PC-3 (cell line): ENCODE results near the gene ZNF764. TPM values are rescaled to one million over a fixed set of nuclear protein-coding genes. Genes with fewer than 3 reads are reported as not detected.

Source experiments
- ATAC-seq: fragments of 200-7000 bp; cut with Tn5 transposase; 2 replicates; pipeline ENCODE4 v1.9.1; 2020; ENCODE audit warnings: mild to moderate bottlenecking, moderate library complexity
- BruUV-seq: library from RNA; stranded (reverse); fragments of 400-500 nt; replicated peaks from 2 replicates; lab custom pipeline; 2021; lab: Mats Ljungman, UMichigan
- CTCF ChIA-PET: fragments of 300-600 bp; sonication (Branson Sonifier 250); formaldehyde crosslinking; loops from one replicate; lab custom pipeline; 2022; ENCODE audit warnings: antibody characterized with exemption; lab: Charles Lee
- POLR2A ChIA-PET: fragments of 300-600 bp; sonication (Branson Sonifier 250); formaldehyde crosslinking; loops from one replicate; lab custom pipeline; 2022; ENCODE audit warnings: antibody characterized with exemption; ENCODE audit not compliant: unreplicated experiment; lab: Charles Lee
- DNase-seq: peaks from one replicate; pipeline ENCODE4 v3.0.0-alpha.2; 2015
- H2AFZ ChIP-seq: fragments of 300-600 bp; sonication (generic); 2 replicates; pipeline ENCODE4 v1.6.0; 2016; ENCODE audit warnings: antibody characterized with exemption, low read length
- H3F3A ChIP-seq: fragments of 300-600 bp; sonication (generic); one replicate; pipeline ENCODE4 v1.6.0; 2017; ENCODE audit warnings: antibody characterized with exemption, low read length, control low read depth, mild to moderate bottlenecking; ENCODE audit not compliant: unreplicated experiment
- H3K27ac ChIP-seq: fragments of 300-600 bp; sonication (generic); 2 replicates; pipeline ENCODE4 v1.5.1; 2016; ENCODE audit warnings: mild to moderate bottlenecking, low read length
- H3K27me3 ChIP-seq: fragments of 300-600 bp; sonication (generic); 2 replicates; pipeline ENCODE4 v1.6.1; 2016; ENCODE audit warnings: low read length, mixed read lengths
- H3K36me3 ChIP-seq: fragments of 300-600 bp; sonication (generic); 2 replicates; pipeline ENCODE4 v1.6.1; 2016; ENCODE audit warnings: low read depth, mixed run types, low read length, mixed read lengths
- H3K4me1 ChIP-seq: fragments of 300-600 bp; sonication (generic); 2 replicates; pipeline ENCODE4 v1.5.1; 2016; ENCODE audit warnings: low read length; ENCODE audit not compliant: insufficient read depth
- H3K4me2 ChIP-seq: fragments of 300-600 bp; sonication (generic); 2 replicates; pipeline ENCODE4 v1.6.0; 2016; ENCODE audit warnings: low read length
- H3K4me3 ChIP-seq: fragments of 300-600 bp; sonication (generic); 2 replicates; pipeline ENCODE4 v1.5.1; 2016; ENCODE audit warnings: mild to moderate bottlenecking, low read length, mixed read lengths
- H3K79me2 ChIP-seq: fragments of 300-600 bp; sonication (generic); 2 replicates; pipeline ENCODE4 v1.6.1; 2017; ENCODE audit warnings: low read length, mixed read lengths
- H3K9ac ChIP-seq: fragments of 300-600 bp; sonication (generic); 2 replicates; pipeline ENCODE4 v1.6.0; 2016; ENCODE audit warnings: mild to moderate bottlenecking, low read length
- H3K9me2 ChIP-seq: fragments of 300-600 bp; sonication (generic); replicated peaks from 2 replicates; pipeline ENCODE4 v1.6.1; 2016; ENCODE audit warnings: mixed run types, low read length, mixed read lengths
- H3K9me3 ChIP-seq: fragments of 300-600 bp; sonication (generic); 2 replicates; pipeline ENCODE4 v1.6.1; 2016; ENCODE audit warnings: low read length, mixed read lengths
- H4K20me1 ChIP-seq: fragments of 300-600 bp; sonication (generic); 2 replicates; pipeline ENCODE4 v1.6.1; 2016; ENCODE audit warnings: low read length, mixed read lengths
- EZH2 ChIP-seq: fragments of 300-600 bp; sonication (generic); IDR thresholded peaks from one replicate; pipeline ENCODE4 v1.6.1; 2017; ENCODE audit warnings: antibody characterized with exemption, mild to moderate bottlenecking, low read length; ENCODE audit not compliant: unreplicated experiment
- EZH2phosphoT487 ChIP-seq: fragments of 300-600 bp; sonication (generic); IDR thresholded peaks from 2 replicates; pipeline ENCODE4 v1.6.1; 2018; ENCODE audit warnings: mild to moderate bottlenecking, antibody characterized with exemption, low read length, borderline replicate concordance
- intact Hi-C: fragments of 100-400 bp; cut with micrococcal nuclease; formaldehyde crosslinking; loops from 2 replicates; pipeline ENCODE4 v1.9.0; 2023
- total RNA-seq: library from RNA; depleted of rRNA; stranded (reverse); fragments of >200 nt; gene quantifications from 2 replicates; pipeline ENCODE4 v1.2.3, GENCODE V29; 2014
- TF ChIP-seq, protein P1 (sequence below): fragments of 300-600 bp; sonication (generic); conservative IDR thresholded peaks from 2 replicates; pipeline ENCODE4 v1.5.1; 2017; ENCODE audit warnings: antibody characterized with exemption, low read depth, mild to moderate bottlenecking, low read length

Gene ZNF764
- total RNA-seq, 1 experiment from 2014 or later, result 8.1 TPM

DNA sequence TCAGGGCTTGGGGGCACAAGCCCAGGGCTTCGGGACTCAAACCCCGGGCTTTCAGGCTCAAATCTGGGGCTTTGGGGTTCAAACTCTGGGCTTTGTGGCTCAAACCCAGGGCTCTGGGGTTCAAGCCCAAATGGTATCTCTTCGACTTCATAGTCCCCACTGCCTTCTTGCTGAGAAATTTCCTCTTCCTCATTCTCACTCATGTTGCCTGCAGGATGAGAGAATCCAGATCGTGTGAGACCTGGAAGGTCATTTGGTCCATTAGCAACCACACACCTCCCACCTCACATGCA lies 32.4 kb downstream of the ZNF764 start:
- H3K4me3 ChIP-seq, result peak overlapping the region; percentile 89
- ATAC-seq (no peak), DNase-seq (no peak)
- TF ChIP-seq, protein P1, sequence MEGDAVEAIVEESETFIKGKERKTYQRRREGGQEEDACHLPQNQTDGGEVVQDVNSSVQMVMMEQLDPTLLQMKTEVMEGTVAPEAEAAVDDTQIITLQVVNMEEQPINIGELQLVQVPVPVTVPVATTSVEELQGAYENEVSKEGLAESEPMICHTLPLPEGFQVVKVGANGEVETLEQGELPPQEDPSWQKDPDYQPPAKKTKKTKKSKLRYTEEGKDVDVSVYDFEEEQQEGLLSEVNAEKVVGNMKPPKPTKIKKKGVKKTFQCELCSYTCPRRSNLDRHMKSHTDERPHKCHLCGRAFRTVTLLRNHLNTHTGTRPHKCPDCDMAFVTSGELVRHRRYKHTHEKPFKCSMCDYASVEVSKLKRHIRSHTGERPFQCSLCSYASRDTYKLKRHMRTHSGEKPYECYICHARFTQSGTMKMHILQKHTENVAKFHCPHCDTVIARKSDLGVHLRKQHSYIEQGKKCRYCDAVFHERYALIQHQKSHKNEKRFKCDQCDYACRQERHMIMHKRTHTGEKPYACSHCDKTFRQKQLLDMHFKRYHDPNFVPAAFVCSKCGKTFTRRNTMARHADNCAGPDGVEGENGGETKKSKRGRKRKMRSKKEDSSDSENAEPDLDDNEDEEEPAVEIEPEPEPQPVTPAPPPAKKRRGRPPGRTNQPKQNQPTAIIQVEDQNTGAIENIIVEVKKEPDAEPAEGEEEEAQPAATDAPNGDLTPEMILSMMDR, result no peak
- TF ChIP-seq EZH2 (no peak), EZH2phosphoT487 (no peak)
- H3K27ac ChIP-seq, result no peak overlapping the region
- H3K27me3 ChIP-seq, result no peaks in the 10 kb centered on the region
- no peaks in the 10 kb centered on the region for H3F3A ChIP-seq
- CTCF ChIA-PET, result no interaction called here
- H3K4me2 ChIP-seq, result peak overlapping the region; percentile 94
- peaks cover 7% of the 10 kb centered on the region for H3K4me1 ChIP-seq
- no peaks in the 10 kb centered on the region for H4K20me1 ChIP-seq
- TSS peak; percentile 53 for BruUV-seq
- intact Hi-C loops, result loop anchor here (10.0 kb wide), 2 partner anchors 81 to 109 kb away; partner anchors contain the start of gene SEPHS2
- POLR2A ChIA-PET, result no interaction called here
- peaks cover 8% of the 10 kb centered on the region for H3K79me2 ChIP-seq
- H3K9me2 ChIP-seq, result no peaks in the 10 kb centered on the region
- H3K9me3 ChIP-seq, result no peaks in the 10 kb centered on the region
- H3K9ac ChIP-seq, result peak overlapping the region; percentile 95
- H3K36me3 ChIP-seq, result no peaks in the 10 kb centered on the region
- peak overlapping the region; percentile 71; the same call in 1 of the 2 replicates for H2AFZ ChIP-seq

DNA sequence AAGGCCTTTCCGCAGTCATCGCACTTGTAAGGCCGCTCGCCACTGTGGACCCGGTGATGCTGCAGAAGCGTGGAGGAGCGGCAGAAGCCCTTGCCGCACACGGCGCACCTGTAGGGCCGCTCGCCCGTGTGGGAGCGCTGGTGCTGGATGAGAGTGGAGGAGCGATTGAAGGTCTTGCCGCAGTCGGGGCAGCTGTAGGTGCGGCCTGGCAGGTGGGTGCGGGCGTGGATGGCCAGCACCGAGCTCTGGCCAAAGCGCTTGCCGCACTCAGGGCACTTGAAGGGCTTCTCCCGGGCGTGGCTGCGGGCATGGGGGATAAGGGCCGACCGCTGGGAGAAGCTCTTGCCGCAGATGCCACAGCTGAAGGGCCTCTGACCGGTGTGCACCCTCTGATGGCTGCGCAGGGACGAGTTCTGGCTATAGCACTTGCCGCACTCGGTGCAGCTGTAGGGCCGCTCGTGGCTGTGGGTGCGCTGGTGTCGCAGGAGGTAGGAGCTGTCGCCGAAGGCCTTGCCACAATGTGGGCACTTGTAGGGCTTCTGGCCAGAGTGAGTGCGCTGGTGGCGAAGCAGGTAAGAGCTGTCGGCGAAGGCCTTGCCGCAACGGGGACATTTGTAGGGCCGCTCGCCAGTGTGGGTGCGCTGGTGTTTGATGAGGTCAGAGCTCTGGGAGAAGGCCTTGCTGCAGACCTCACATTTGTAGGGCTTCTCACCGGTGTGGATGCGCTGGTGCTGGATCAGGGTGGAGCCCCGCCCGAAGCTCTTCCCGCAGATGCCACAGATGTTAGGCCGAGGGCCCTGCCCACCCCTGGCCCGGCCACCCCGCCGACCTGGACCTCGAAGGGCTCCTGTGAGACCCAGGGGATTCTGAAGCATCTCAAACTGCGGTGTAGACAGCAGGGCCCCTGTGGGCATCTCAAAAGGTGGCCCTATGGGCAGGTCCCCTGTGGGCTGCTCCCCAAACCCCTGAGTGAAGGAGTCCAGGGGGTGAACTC lies 33.3 kb downstream of the ZNF764 start:
- peaks cover 8% of the 10 kb centered on the region for H3K79me2 ChIP-seq
- H3K4me2 ChIP-seq, result peak overlapping the region; percentile 94; the same call in 1 of the 2 replicates
- H3K27me3 ChIP-seq, result no peaks in the 10 kb centered on the region
- TF ChIP-seq, protein P1, result no peak
- no peak for TF ChIP-seq EZH2
- no peak for TF ChIP-seq EZH2phosphoT487
- no peaks in the 10 kb centered on the region for H3F3A ChIP-seq
- no peak overlapping the region for H3K27ac ChIP-seq
- H3K9ac ChIP-seq, result no peak overlapping the region
- ChIA-PET POLR2A (no interaction called here), CTCF (no interaction called here)
- H3K36me3 ChIP-seq, result no peaks in the 10 kb centered on the region
- BruUV-seq, result no TSS peak
- no peaks in the 10 kb centered on the region for H4K20me1 ChIP-seq
- DNase-seq, result no peak
- H3K4me1 ChIP-seq, result peaks cover 7% of the 10 kb centered on the region
- H2AFZ ChIP-seq, result no peak overlapping the region
- intact Hi-C loops, result loop anchor here (10.0 kb wide), 2 partner anchors 80 to 110 kb away; partner anchors contain the start of gene SEPHS2
- H3K4me3 ChIP-seq, result no peak overlapping the region
- ATAC-seq, result no peak
- no peaks in the 10 kb centered on the region for H3K9me3 ChIP-seq
- H3K9me2 ChIP-seq, result no peaks in the 10 kb centered on the region
